ENCODE results near the gene ATP9A. TPM values are rescaled to one million over a fixed set of nuclear protein-coding genes. Genes with fewer than 3 reads are reported as not detected.
A peak's percentile ranks its signal among the peaks of the same experiment; 100 is the strongest.

Gene ATP9A
- total RNA-seq, 1 experiment from 2014 or later, result 16.8 TPM

DNA sequence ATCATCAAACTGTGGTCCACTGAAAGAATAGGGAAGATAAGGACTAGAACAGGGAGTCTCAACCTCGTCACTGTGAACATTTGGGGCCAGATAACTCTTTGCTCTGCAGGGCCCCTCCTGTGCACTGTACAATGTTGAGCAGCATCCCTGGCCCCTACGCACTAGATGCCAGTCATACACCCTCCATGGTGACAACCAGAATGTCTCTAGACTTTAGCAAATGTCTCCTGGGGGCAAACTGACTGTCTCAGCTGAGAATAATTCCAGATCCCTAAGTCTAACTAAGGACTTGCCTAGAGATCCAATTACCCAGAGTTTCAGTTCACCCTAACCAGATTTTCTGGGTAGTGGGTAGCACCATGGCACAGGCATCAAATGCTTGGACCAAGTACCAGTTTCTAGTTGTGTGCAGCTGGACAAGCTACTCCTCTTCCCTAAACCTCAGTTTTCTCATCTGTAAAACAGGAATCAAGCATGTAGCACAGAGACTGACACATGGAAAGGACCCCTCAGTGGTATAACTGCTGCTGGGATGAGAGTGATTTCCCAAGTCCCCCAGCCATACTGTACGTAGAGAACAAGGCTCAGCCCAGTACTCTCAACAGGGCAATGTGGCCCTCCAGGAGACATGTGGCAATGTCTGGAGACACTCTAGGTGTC, 138.7 kb downstream of the ATP9A start:
- Histone ChIP-seq H2AFZ (ENCODE audit: low read depth, low read length, poor library complexity, severe bottlenecking) (no peak overlapping the region), H3K9me3 (ENCODE audit: control insufficient read depth in 1 of 2, insufficient read depth in 1 of 2, low read depth in 1 of 2, low read length in 2 of 2) (no peaks in the 10 kb centered on the region), H3K4me2 (ENCODE audit: low read length) (peak overlapping the region; percentile 78), H3K4me3 (replicated peaks in 1 of 2; ENCODE audit: low read depth in 1 of 2, low read length in 2 of 2) (no peak overlapping the region), H3K27me3 (ENCODE audit: insufficient read depth, low read length) (no peaks in the 10 kb centered on the region), H3K4me1 (ENCODE audit: control insufficient read depth in 1 of 2, insufficient read depth in 2 of 2, low read length in 2 of 2) (peaks cover 55 to 59% of the 10 kb centered on the region in 2 experiments), H3K27ac (ENCODE audit: low read depth, low read length) (peak overlapping the region; percentile 89; the same call in 1 of the 2 replicates), H3K36me3 (ENCODE audit: control insufficient read depth in 1 of 2, insufficient read depth in 2 of 2, low read length in 2 of 2) (no peaks in the 10 kb centered on the region), H3K79me2 (ENCODE audit: insufficient read depth, low read length) (no peaks in the 10 kb centered on the region), H3K9ac (ENCODE audit: low read length) (no peak overlapping the region; the same call in 1 of the 2 replicates), H3K9me2 (ENCODE audit: insufficient read depth) (no peaks in the 10 kb centered on the region), H4K20me1 (ENCODE audit: insufficient read depth) (no peaks in the 10 kb centered on the region)
- BruUV-seq (replicated peaks), result no TSS peak
- no peak for ATAC-seq
- ChIA-PET RAD21 (ENCODE audit: low non-redundant PET in 1 of 2, low total read pairs in 2 of 2, uncharacterized antibody in 2 of 2, unreplicated experiment in 2 of 2) (no interaction called here), POLR2A (no interaction called here), CTCF (no interaction called here)
- intact Hi-C loops (cut with micrococcal nuclease), result no loop called here
- DNase-seq (ENCODE audit: low read depth, low spot score), result no peak
- TF ChIP-seq SRF (IDR thresholded peaks at IDR 0.05; ENCODE audit: low read depth), result no peak
- no peak for TF ChIP-seq SP1 (IDR thresholded peaks at IDR 0.05; ENCODE audit: low read depth)
- TF ChIP-seq CBX3 (IDR thresholded peaks at IDR 0.05; ENCODE audit: low read depth), result no peak
- TF ChIP-seq, protein P1, sequence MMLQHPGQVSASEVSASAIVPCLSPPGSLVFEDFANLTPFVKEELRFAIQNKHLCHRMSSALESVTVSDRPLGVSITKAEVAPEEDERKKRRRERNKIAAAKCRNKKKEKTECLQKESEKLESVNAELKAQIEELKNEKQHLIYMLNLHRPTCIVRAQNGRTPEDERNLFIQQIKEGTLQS (IDR thresholded peaks at IDR 0.05), result no peak
- no peak for TF ChIP-seq POLR2A (IDR thresholded peaks at IDR 0.05; ENCODE audit: borderline replicate concordance, extremely low read depth, insufficient read depth, insufficient read length)
- TF ChIP-seq SIN3A (IDR thresholded peaks at IDR 0.05; ENCODE audit: low read depth), result no peak

DNA sequence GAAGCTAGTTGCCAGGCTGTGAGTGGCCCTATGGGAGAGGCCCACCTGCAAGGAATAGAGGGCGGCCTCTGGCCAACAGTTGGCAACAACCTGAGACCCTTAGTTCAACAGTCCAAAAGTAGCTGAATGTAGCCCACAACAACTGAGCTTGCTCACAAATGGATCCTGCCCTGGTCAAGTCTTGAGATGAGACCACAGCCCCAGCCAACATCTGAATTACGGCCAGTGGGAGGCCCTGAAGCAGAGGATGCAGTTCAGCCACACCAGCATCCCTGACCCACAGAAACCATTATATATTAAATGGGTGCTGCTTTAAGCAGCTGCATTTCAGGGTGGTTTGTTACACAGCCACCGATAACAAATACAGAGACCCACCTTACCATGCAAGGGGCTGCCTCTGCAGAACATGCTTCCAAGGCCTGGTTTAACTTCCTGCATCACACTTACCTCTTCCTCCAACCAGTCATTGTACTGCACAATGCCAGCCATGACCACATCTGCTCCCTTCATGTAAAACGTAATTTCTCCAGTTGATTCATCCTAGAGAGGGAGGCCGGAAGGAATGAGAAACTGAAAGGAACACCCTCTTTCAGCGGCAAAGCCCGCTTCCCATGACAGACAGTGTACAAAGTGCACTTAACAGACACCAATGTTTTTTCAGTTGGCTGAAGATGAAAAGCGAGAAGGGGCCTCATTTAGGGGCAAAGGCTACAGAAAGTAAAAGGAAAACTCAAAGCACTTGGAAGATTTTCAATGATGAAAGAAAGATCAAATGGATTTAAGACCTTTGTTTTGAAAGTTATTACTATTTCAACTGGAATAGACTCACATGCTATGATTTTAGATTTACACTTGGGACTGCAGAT, 139.4 kb downstream of the ATP9A start:
- POLR2A ChIA-PET, result no interaction called here
- no peak for DNase-seq (ENCODE audit: low read depth, low spot score)
- intact Hi-C loops (cut with micrococcal nuclease), result no loop called here
- TF ChIP-seq FOSL1 (IDR thresholded peaks at IDR 0.05; ENCODE audit: low read depth) (no peak), POLR2AphosphoS5 (IDR thresholded peaks at IDR 0.05; ENCODE audit: low read depth, low read length) (no peak), POLR2A (IDR thresholded peaks at IDR 0.05; ENCODE audit: borderline replicate concordance, extremely low read depth, insufficient read depth, insufficient read length) (no peak), EGR1 (IDR thresholded peaks at IDR 0.05; ENCODE audit: low read depth) (no peak), CBX3 (IDR thresholded peaks at IDR 0.05; ENCODE audit: low read depth) (no peak), YY1 (IDR thresholded peaks at IDR 0.05; ENCODE audit: extremely low read depth, insufficient replicate concordance, low read depth, low read length) (no peak)
- TF ChIP-seq, protein P1 (IDR thresholded peaks at IDR 0.05), result no peak
- TF ChIP-seq, protein P2, sequence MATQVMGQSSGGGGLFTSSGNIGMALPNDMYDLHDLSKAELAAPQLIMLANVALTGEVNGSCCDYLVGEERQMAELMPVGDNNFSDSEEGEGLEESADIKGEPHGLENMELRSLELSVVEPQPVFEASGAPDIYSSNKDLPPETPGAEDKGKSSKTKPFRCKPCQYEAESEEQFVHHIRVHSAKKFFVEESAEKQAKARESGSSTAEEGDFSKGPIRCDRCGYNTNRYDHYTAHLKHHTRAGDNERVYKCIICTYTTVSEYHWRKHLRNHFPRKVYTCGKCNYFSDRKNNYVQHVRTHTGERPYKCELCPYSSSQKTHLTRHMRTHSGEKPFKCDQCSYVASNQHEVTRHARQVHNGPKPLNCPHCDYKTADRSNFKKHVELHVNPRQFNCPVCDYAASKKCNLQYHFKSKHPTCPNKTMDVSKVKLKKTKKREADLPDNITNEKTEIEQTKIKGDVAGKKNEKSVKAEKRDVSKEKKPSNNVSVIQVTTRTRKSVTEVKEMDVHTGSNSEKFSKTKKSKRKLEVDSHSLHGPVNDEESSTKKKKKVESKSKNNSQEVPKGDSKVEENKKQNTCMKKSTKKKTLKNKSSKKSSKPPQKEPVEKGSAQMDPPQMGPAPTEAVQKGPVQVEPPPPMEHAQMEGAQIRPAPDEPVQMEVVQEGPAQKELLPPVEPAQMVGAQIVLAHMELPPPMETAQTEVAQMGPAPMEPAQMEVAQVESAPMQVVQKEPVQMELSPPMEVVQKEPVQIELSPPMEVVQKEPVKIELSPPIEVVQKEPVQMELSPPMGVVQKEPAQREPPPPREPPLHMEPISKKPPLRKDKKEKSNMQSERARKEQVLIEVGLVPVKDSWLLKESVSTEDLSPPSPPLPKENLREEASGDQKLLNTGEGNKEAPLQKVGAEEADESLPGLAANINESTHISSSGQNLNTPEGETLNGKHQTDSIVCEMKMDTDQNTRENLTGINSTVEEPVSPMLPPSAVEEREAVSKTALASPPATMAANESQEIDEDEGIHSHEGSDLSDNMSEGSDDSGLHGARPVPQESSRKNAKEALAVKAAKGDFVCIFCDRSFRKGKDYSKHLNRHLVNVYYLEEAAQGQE (IDR thresholded peaks at IDR 0.05; ENCODE audit: low read depth), result no peak
- TF ChIP-seq, protein P3, sequence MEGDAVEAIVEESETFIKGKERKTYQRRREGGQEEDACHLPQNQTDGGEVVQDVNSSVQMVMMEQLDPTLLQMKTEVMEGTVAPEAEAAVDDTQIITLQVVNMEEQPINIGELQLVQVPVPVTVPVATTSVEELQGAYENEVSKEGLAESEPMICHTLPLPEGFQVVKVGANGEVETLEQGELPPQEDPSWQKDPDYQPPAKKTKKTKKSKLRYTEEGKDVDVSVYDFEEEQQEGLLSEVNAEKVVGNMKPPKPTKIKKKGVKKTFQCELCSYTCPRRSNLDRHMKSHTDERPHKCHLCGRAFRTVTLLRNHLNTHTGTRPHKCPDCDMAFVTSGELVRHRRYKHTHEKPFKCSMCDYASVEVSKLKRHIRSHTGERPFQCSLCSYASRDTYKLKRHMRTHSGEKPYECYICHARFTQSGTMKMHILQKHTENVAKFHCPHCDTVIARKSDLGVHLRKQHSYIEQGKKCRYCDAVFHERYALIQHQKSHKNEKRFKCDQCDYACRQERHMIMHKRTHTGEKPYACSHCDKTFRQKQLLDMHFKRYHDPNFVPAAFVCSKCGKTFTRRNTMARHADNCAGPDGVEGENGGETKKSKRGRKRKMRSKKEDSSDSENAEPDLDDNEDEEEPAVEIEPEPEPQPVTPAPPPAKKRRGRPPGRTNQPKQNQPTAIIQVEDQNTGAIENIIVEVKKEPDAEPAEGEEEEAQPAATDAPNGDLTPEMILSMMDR (IDR thresholded peaks at IDR 0.05 in 2 of 3, conservative IDR thresholded peaks at IDR 0.05 in 1 of 3; ENCODE audit: borderline replicate concordance in 1 of 3, insufficient read depth in 1 of 3, low read depth in 2 of 3, low read length in 2 of 3), result no peak

More for the DNA sequence above, 139.4 kb downstream of the ATP9A start:
- Histone ChIP-seq H3K9me3 (ENCODE audit: control insufficient read depth in 1 of 2, insufficient read depth in 1 of 2, low read depth in 1 of 2, low read length in 2 of 2) (no peaks in the 10 kb centered on the region), H3K4me2 (ENCODE audit: low read length) (no peak overlapping the region), H3K9me2 (ENCODE audit: insufficient read depth) (no peaks in the 10 kb centered on the region), H3K9ac (ENCODE audit: low read length) (no peak overlapping the region), H4K20me1 (ENCODE audit: insufficient read depth) (no peaks in the 10 kb centered on the region), H3K4me3 (replicated peaks in 1 of 2; ENCODE audit: low read depth in 1 of 2, low read length in 2 of 2) (no peak overlapping the region), H3K27me3 (ENCODE audit: insufficient read depth, low read length) (no peaks in the 10 kb centered on the region), H2AFZ (ENCODE audit: low read depth, low read length, poor library complexity, severe bottlenecking) (no peak overlapping the region), H3K36me3 (ENCODE audit: control insufficient read depth in 1 of 2, insufficient read depth in 2 of 2, low read length in 2 of 2) (no peaks in the 10 kb centered on the region), H3K4me1 (ENCODE audit: control insufficient read depth in 1 of 2, insufficient read depth in 2 of 2, low read length in 2 of 2) (peaks cover 50 to 59% of the 10 kb centered on the region in 2 experiments), H3K79me2 (ENCODE audit: insufficient read depth, low read length) (no peaks in the 10 kb centered on the region), H3K27ac (ENCODE audit: low read depth, low read length) (no peak overlapping the region)
- no peak for ATAC-seq
- ChIA-PET RAD21 (ENCODE audit: low non-redundant PET in 1 of 2, low total read pairs in 2 of 2, uncharacterized antibody in 2 of 2, unreplicated experiment in 2 of 2) (no interaction called here), CTCF (no interaction called here)
- BruUV-seq (replicated peaks), result no TSS peak

All from HCT116 (cell line).